ENCODE results near the gene RPL9. TPM values are rescaled to one million over a fixed set of nuclear protein-coding genes. Genes with fewer than 3 reads are reported as not detected.
"Not testable (repeated sequence)": the region's sequence is repeated elsewhere in the genome, so short reads cannot be mapped to it uniquely, and the experiment has no call there.

The RPL9 gene
- total and polyA plus RNA-seq, 2 donors from 2014 or later: 1,087 to 2,403 TPM

GRCh38 chr4:39467464-39467863 lies 8.7 kb upstream of the RPL9 start:
- peaks cover 0 to 15% (median 0%) of the 10 kb centered on the region in 3 donors for H3K36me3 ChIP-seq (ENCODE audit: control insufficient read depth in 2 of 3, insufficient read depth in 3 of 3, low read length in 3 of 3)
- intact Hi-C loops (cut with DNase I): no loop called here
- FAIRE-seq: no peak

GRCh38 chr4:39466747-39467146 lies 8.0 kb upstream of the RPL9 start:
- Histone ChIP-seq H3K36me3 (ENCODE audit: control insufficient read depth in 2 of 3, insufficient read depth in 3 of 3, low read length in 3 of 3) (peaks cover 0 to 15% (median 0%) of the 10 kb centered on the region in 3 donors), H3K4me1 (ENCODE audit: control insufficient read depth in 2 of 3, insufficient read depth in 2 of 3, low read depth in 1 of 3, low read length in 3 of 3) (peaks cover 0 to 13% (median 0%) of the 10 kb centered on the region in 3 donors), H3K4me3 (ENCODE audit: low read length in 3 of 3) (no peak overlapping the region), H3K27ac (ENCODE audit: low read depth in 2 of 2, low read length in 2 of 2) (peak overlapping the region in 1 of 2 donors; percentile 36), H3K9me3 (ENCODE audit: control insufficient read depth in 2 of 3, insufficient read depth in 1 of 3, low read length in 3 of 3) (no peaks in the 10 kb centered on the region), H3K27me3 (ENCODE audit: control insufficient read depth, insufficient read depth, low read length) (no peaks in the 10 kb centered on the region), H3K9ac (ENCODE audit: low read length in 3 of 3) (no peak overlapping the region)
- TF ChIP-seq CTCF (IDR thresholded peaks at IDR 0.05; ENCODE audit: borderline replicate concordance, extremely low read depth, insufficient read depth): no peak
- peak; percentile 92 for FAIRE-seq
- intact Hi-C loops (cut with DNase I): no loop called here
- no peak for DNase-seq

More at GRCh38 chr4:39467464-39467863, 8.7 kb upstream of the RPL9 start:
- H3K4me1 ChIP-seq (ENCODE audit: control insufficient read depth in 2 of 3, insufficient read depth in 2 of 3, low read depth in 1 of 3, low read length in 3 of 3): peaks cover 0 to 13% (median 0%) of the 10 kb centered on the region in 3 donors
- no peaks in the 10 kb centered on the region for H3K9me3 ChIP-seq (ENCODE audit: control insufficient read depth in 2 of 3, insufficient read depth in 1 of 3, low read length in 3 of 3)
- H3K9ac ChIP-seq (ENCODE audit: low read length in 3 of 3): peak overlapping the region in 1 of 3 donors; percentile 31
- no peak for TF ChIP-seq CTCF (IDR thresholded peaks at IDR 0.05; ENCODE audit: borderline replicate concordance, extremely low read depth, insufficient read depth)
- no peak overlapping the region for H3K4me3 ChIP-seq (ENCODE audit: low read length in 3 of 3)
- DNase-seq: no peak
- H3K27me3 ChIP-seq (ENCODE audit: control insufficient read depth, insufficient read depth, low read length): no peaks in the 10 kb centered on the region
- H3K27ac ChIP-seq (ENCODE audit: low read depth in 2 of 2, low read length in 2 of 2): no peak overlapping the region

GRCh38 chr4:39464886-39465501 lies 6.3 kb upstream of the RPL9 start:
- H3K27me3 ChIP-seq (ENCODE audit: control insufficient read depth, insufficient read depth, low read length): no peaks in the 10 kb centered on the region
- no peak overlapping the region for H3K4me3 ChIP-seq (ENCODE audit: low read length in 3 of 3)
- H3K9me3 ChIP-seq (ENCODE audit: control insufficient read depth in 2 of 3, insufficient read depth in 1 of 3, low read length in 3 of 3): no peaks in the 10 kb centered on the region
- no peak overlapping the region for H3K27ac ChIP-seq (ENCODE audit: low read depth in 2 of 2, low read length in 2 of 2)
- H3K9ac ChIP-seq (ENCODE audit: low read length in 3 of 3): no peak overlapping the region
- no peak for DNase-seq
- intact Hi-C loops (cut with DNase I): no loop called here
- TF ChIP-seq CTCF (IDR thresholded peaks at IDR 0.05; ENCODE audit: borderline replicate concordance, extremely low read depth, insufficient read depth): no peak
- peaks cover 0 to 12% (median 0%) of the 10 kb centered on the region in 3 donors for H3K4me1 ChIP-seq (ENCODE audit: control insufficient read depth in 2 of 3, insufficient read depth in 2 of 3, low read depth in 1 of 3, low read length in 3 of 3)
- no peak for FAIRE-seq
- peaks cover 0 to 15% (median 0%) of the 10 kb centered on the region in 3 donors for H3K36me3 ChIP-seq (ENCODE audit: control insufficient read depth in 2 of 3, insufficient read depth in 3 of 3, low read length in 3 of 3)

- intact Hi-C loops (cut with DNase I); DNase-seq: not testable (repeated sequence)
Measured at GRCh38 chr4:39458161-39458504, 589 bp downstream of the RPL9 start.

More at GRCh38 chr4:39458161-39458504, 589 bp downstream of the RPL9 start:
- Histone ChIP-seq H3K9ac (ENCODE audit: low read length in 3 of 3) (peak overlapping the region; percentile 77 to 94 (median 93)), H3K36me3 (ENCODE audit: control insufficient read depth in 2 of 3, insufficient read depth in 3 of 3, low read length in 3 of 3) (peaks cover 14 to 39% (median 21%) of the 10 kb centered on the region in 3 donors), H3K4me3 (ENCODE audit: low read length in 3 of 3) (peak overlapping the region; percentile 91 to 99 (median 99)), H3K4me1 (ENCODE audit: control insufficient read depth in 2 of 3, insufficient read depth in 2 of 3, low read depth in 1 of 3, low read length in 3 of 3) (peaks cover 10 to 16% (median 11%) of the 10 kb centered on the region in 3 donors), H3K27ac (ENCODE audit: low read depth in 2 of 2, low read length in 2 of 2) (peak overlapping the region; percentile 93 to 96)
- not testable (repeated sequence) for H3K27me3 ChIP-seq (ENCODE audit: control insufficient read depth, insufficient read depth, low read length); FAIRE-seq; H3K9me3 ChIP-seq (ENCODE audit: control insufficient read depth in 2 of 3, insufficient read depth in 1 of 3, low read length in 3 of 3)

Measured in kidney (tissue), 14 donors.